ENCODE data around the gene NLRP3. TPM values are rescaled to one million over a fixed set of nuclear protein-coding genes. Genes with fewer than 3 reads are reported as not detected.

NLRP3 gene
- total RNA-seq, 1 experiment from 2014 or later: 0.33 TPM

DNA sequence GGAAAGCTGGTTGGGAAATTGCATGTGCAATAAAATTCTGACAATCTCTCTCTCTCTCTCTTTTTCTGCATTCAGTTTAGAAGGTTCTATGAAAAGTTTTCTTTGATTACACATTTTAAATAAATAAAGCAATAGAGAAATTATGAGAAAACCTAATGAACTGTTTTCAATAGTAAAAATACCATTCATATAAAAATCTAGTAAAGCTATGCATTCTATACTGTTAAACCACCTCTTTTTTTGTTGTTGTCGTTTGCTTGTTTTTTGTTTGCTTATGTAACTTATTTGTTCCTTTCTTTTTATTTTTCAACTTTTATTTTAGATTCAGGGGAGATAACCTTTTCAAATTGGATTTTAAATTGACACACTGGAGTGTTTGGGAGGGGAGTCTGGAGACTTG lies 56.1 kb downstream of the NLRP3 start:
- no peak overlapping the region for H3K27ac ChIP-seq (ENCODE audit: low read length)
- POLR2A ChIA-PET: interaction anchor here (0.6 kb wide), 1 partner anchor 190 kb away, joined by 6 read pairs; no protein-coding TSS in a partner anchor
- intact Hi-C loops (cut with micrococcal nuclease; ENCODE audit: unreplicated experiment): no loop called here

DNA sequence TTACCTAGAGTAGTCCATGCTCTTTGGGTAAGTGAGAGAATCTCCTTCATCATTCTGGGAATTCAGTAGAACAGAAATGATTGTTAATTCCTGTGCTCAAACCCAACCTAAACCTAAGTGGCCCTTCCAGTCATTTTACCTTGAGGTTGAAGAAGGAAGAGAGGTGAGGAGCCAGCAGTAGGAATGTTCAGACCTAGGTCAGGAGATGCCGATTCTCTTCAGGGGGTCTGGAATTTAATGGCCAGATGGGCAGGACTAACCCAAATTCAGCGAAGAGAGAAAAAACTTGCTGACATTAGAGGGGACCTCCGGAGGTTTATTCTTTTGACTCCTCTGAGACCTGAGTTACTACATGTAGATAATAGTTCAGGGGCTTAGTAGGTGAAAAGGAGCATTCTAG lies 58.4 kb downstream of the NLRP3 start:
- Histone ChIP-seq H3K27me3 (ENCODE audit: control insufficient read depth, insufficient read depth, low read length) (no peaks in the 10 kb centered on the region), H3K4me3 (ENCODE audit: low read depth in 2 of 2, low read length in 2 of 2) (no peak overlapping the region), H3K36me3 (ENCODE audit: control insufficient read depth, insufficient read depth, low read length) (no peaks in the 10 kb centered on the region), H3K4me1 (ENCODE audit: control insufficient read depth, insufficient read depth, low read length) (no peaks in the 10 kb centered on the region), H3K9me3 (ENCODE audit: control insufficient read depth, insufficient read depth, low read depth, low read length) (no peaks in the 10 kb centered on the region), H3K27ac (ENCODE audit: low read length) (no peak overlapping the region)
- TF ChIP-seq, protein P1, sequence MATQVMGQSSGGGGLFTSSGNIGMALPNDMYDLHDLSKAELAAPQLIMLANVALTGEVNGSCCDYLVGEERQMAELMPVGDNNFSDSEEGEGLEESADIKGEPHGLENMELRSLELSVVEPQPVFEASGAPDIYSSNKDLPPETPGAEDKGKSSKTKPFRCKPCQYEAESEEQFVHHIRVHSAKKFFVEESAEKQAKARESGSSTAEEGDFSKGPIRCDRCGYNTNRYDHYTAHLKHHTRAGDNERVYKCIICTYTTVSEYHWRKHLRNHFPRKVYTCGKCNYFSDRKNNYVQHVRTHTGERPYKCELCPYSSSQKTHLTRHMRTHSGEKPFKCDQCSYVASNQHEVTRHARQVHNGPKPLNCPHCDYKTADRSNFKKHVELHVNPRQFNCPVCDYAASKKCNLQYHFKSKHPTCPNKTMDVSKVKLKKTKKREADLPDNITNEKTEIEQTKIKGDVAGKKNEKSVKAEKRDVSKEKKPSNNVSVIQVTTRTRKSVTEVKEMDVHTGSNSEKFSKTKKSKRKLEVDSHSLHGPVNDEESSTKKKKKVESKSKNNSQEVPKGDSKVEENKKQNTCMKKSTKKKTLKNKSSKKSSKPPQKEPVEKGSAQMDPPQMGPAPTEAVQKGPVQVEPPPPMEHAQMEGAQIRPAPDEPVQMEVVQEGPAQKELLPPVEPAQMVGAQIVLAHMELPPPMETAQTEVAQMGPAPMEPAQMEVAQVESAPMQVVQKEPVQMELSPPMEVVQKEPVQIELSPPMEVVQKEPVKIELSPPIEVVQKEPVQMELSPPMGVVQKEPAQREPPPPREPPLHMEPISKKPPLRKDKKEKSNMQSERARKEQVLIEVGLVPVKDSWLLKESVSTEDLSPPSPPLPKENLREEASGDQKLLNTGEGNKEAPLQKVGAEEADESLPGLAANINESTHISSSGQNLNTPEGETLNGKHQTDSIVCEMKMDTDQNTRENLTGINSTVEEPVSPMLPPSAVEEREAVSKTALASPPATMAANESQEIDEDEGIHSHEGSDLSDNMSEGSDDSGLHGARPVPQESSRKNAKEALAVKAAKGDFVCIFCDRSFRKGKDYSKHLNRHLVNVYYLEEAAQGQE (IDR thresholded peaks at IDR 0.05; ENCODE audit: insufficient read depth in 1 of 2, low read depth in 2 of 2, low read length in 1 of 2): no peak
- TF ChIP-seq POLR2AphosphoS5 (IDR thresholded peaks at IDR 0.05; ENCODE audit: low read depth, low read length): no peak
- no peak for ATAC-seq
- ChIA-PET POLR2A (no interaction called here), CTCF (no interaction called here)
- in situ Hi-C loops (cut with HindIII; ENCODE audit: low pct_unique_long_range_greater_than_20kb, low sequenced_read_pairs): no loop called here
- no TSS peak for BruUV-seq (replicated peaks)
- DNase-seq (ENCODE audit: low read depth, low spot score): no peak
- intact Hi-C loops (cut with micrococcal nuclease; ENCODE audit: unreplicated experiment): no loop called here

More for the DNA sequence above, 56.1 kb downstream of the NLRP3 start:
- DNase-seq (ENCODE audit: low read depth, low spot score): no peak
- no peaks in the 10 kb centered on the region for H3K4me1 ChIP-seq (ENCODE audit: control insufficient read depth, insufficient read depth, low read length)
- in situ Hi-C loops (cut with HindIII; ENCODE audit: low pct_unique_long_range_greater_than_20kb, low sequenced_read_pairs): no loop called here
- TF ChIP-seq, protein P1 (IDR thresholded peaks at IDR 0.05; ENCODE audit: insufficient read depth in 1 of 2, low read depth in 2 of 2, low read length in 1 of 2): no peak
- TF ChIP-seq, protein P2, sequence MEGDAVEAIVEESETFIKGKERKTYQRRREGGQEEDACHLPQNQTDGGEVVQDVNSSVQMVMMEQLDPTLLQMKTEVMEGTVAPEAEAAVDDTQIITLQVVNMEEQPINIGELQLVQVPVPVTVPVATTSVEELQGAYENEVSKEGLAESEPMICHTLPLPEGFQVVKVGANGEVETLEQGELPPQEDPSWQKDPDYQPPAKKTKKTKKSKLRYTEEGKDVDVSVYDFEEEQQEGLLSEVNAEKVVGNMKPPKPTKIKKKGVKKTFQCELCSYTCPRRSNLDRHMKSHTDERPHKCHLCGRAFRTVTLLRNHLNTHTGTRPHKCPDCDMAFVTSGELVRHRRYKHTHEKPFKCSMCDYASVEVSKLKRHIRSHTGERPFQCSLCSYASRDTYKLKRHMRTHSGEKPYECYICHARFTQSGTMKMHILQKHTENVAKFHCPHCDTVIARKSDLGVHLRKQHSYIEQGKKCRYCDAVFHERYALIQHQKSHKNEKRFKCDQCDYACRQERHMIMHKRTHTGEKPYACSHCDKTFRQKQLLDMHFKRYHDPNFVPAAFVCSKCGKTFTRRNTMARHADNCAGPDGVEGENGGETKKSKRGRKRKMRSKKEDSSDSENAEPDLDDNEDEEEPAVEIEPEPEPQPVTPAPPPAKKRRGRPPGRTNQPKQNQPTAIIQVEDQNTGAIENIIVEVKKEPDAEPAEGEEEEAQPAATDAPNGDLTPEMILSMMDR (IDR thresholded peaks at IDR 0.05): no peak
- TF ChIP-seq POLR2AphosphoS5 (IDR thresholded peaks at IDR 0.05; ENCODE audit: low read depth, low read length): no peak
- TF ChIP-seq TCF7L2 (IDR thresholded peaks at IDR 0.05; ENCODE audit: low read depth, low read length): no peak
- no peak for TF ChIP-seq SIN3A (IDR thresholded peaks at IDR 0.05; ENCODE audit: borderline replicate concordance, insufficient read depth, low read depth, low read length)
- H3K36me3 ChIP-seq (ENCODE audit: control insufficient read depth, insufficient read depth, low read length): no peaks in the 10 kb centered on the region
- CTCF ChIA-PET: no interaction called here
- H3K9me3 ChIP-seq (ENCODE audit: control insufficient read depth, insufficient read depth, low read depth, low read length): no peaks in the 10 kb centered on the region
- no peaks in the 10 kb centered on the region for H3K27me3 ChIP-seq (ENCODE audit: control insufficient read depth, insufficient read depth, low read length)
- H3K4me3 ChIP-seq (ENCODE audit: low read depth in 2 of 2, low read length in 2 of 2): no peak overlapping the region
- no TSS peak for BruUV-seq (replicated peaks)
- no peak for ATAC-seq
